ENCODE measurements around the gene STAG3.
"Not testable (repeated sequence)": the region's sequence is repeated elsewhere in the genome, so short reads cannot be mapped to it uniquely, and the experiment has no call there.

The STAG3 gene

DNA sequence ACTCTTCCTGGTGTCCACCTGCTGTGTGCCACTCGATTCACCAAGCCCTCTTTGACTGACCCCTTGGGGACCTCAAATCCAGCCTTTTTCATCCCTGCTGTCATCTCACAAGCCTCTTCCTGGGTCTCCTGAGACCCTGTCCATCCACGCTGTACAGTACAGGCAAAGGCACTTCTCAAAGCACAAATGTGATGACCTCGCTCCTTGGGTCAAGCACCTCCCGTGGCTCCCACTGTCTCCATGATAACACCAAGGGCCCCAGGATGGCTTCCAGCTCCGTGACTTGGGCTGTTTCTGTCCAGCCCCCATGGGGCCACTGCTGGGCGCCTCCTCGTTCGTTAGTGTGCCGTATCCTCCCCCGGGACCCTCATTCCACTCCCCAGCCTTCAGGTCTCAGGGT, 70.8 kb downstream of the STAG3 start:
- DNase-seq = no peak

DNA sequence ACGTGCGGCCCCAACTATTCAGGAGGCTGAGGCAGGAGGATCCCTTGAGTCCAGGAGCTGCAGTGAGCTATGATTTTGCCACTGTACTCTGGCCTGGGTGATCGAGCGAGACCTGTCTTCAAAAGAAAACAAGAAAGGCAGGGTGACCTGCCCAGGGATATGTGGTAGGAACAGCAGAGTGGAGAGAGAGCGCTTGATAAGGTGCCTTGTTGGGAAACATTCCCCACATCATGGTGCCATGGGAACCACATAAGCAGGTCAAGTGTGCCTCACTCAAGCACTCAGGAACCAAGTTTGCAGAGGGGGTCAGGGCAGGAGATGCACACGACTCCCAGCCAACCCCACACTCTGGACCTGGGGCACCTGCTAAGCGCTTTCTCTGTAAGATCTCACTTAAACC, 79.3 kb downstream of the STAG3 start:
- no peak for DNase-seq

DNA sequence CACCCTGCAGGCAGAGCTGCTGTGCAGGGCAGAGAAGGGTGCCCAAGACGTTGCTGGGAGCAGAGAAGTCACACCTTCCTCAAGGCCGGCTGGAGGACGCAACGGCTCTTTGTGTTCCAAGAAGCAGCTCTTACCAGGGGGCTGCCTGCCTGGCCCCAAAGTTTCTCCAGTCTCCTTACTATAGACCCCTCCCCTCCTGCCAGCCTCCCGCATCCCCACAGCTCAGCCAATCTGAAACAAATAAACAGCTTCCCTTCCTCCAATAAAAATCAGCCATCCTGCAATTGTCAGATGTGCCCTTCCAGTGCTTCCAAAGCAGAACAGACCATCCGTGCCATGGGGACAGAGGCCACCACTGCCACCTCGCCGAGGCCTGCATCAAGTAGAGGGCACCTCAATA, 82.3 kb downstream of the STAG3 start:
- DNase-seq = not testable (repeated sequence)

DNA sequence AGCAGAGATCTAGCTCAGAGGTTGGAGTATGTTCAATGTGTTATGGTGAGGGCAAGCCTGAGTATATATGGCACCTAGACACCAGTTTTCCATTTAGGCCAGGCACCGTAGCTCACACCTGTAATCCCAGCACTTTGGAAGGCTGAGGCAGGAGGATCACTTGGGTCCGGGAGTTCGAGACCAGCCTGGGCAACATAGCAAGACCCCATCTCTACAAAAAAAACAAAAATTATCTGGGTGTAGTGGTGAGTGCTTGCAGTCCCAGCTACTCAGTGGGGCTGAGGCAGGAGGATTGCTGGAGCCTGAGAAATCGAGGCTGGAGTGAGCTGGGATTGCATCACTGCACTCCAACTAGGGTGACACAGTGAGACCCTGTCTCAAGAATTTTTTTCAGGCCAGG, 85.2 kb downstream of the STAG3 start:
- not testable (repeated sequence) for DNase-seq
